Muscle layer of colon (tissue), 2 donors: Measurements from ENCODE around the gene DUSP18.

Experiments used
- H3K27ac ChIP-seq: one replicate; pipeline ENCODE4 v1.7.0; 2013; ENCODE audit warnings: low read depth, mild to moderate bottlenecking, low read length, moderate library complexity
- H3K27me3 ChIP-seq, 2 donors: one replicate each; pipeline ENCODE4 v1.7.0; 2013; ENCODE audit warnings: low read length in 2 of 2, mild to moderate bottlenecking in 2 of 2; ENCODE audit not compliant: insufficient read depth in 2 of 2, control insufficient read depth in 1 of 2
- H3K36me3 ChIP-seq: one replicate; pipeline ENCODE4 v1.7.0; 2013; ENCODE audit warnings: mild to moderate bottlenecking, low read length; ENCODE audit not compliant: insufficient read depth
- H3K4me1 ChIP-seq: one replicate; pipeline ENCODE4 v1.7.0; 2013; ENCODE audit warnings: mild to moderate bottlenecking, low read length; ENCODE audit not compliant: insufficient read depth
- H3K4me3 ChIP-seq, 2 donors: one replicate each; pipeline ENCODE4 v1.7.0; 2013; ENCODE audit warnings: low read length in 2 of 2, low read depth in 1 of 2, mild to moderate bottlenecking in 1 of 2, moderate library complexity in 1 of 2
- H3K9ac ChIP-seq: one replicate; pipeline ENCODE4 v1.7.0; 2013; ENCODE audit warnings: low read length
- H3K9me3 ChIP-seq: one replicate; pipeline ENCODE4 v1.7.0; 2013; ENCODE audit warnings: mild to moderate bottlenecking, low read length
- donor health status: abdominal sarcoma.
- donor health status: Adenocarcinoma of cecum.

The DUSP18 gene

DNA sequence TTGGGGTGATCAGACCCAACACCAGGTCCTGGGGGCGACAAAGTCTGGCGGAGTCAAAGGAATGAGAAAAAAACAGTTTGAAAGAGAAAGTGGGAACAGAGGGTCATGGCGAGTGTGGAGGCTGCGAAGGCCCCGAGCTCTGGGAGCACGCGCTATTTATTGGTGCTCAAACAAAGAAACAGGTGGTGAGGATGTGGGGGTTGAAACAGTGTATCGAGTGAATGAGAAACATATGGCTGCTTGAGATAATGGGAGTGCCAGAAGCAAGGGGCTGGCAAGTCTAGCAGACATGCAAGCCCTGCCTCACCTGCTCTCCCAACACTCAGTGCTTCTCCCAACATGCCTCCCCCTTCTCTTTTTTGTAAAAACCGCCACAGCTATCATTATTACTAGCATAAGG, 7.8 kb upstream of the DUSP18 start:
- peaks cover under 1% of the 10 kb centered on the region for H3K4me1 ChIP-seq
- no peak overlapping the region for H3K9ac ChIP-seq
- H3K27me3 ChIP-seq: no peaks in the 10 kb centered on the region
- no peaks in the 10 kb centered on the region for H3K9me3 ChIP-seq
- H3K27ac ChIP-seq: no peak overlapping the region
- no peak overlapping the region for H3K4me3 ChIP-seq
- no peaks in the 10 kb centered on the region for H3K36me3 ChIP-seq

DNA sequence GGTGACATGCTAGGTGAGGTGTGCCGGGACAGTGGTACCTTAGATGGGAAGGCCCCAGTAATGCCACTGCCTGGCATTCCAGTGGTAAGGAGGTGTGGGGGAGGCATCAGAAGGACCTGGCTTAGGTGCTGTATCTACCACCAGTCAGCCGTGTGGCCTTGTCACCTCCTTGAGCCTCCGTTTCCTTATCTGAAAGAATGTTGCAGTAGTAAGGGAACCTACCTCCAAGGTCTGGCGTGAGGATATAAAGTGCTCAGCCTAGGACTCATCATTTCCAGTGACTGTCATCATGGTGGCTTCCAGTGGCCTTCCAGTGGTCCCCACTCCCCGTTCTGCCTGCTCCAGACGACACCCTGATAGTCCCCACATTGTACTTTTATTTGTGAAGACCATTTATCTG, 6.8 kb upstream of the DUSP18 start:
- no peaks in the 10 kb centered on the region for H3K4me1 ChIP-seq
- no peak overlapping the region for H3K27ac ChIP-seq
- H3K4me3 ChIP-seq: no peak overlapping the region
- no peaks in the 10 kb centered on the region for H3K9me3 ChIP-seq
- H3K36me3 ChIP-seq: no peaks in the 10 kb centered on the region
- no peaks in the 10 kb centered on the region for H3K27me3 ChIP-seq
- no peak overlapping the region for H3K9ac ChIP-seq

DNA sequence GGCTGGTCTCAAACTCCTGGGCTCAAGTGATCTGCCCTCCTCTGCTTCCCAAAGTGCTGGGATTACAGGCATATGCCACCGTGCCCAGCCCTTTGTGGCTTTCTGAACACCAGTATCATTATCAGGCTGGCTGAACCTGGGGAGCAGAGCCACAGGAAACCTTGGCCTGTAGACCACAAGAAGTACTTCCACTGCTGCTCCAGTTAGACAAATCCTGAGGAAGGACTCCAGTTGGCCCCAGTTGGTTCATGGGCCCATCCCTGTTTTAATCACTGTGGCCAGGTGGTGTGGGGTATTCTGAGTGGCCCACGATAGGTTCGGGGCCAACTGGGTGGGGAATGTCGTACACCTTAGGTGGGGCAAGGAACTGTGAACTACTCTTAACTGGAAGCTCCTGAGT, 5.5 kb upstream of the DUSP18 start:
- H3K9ac ChIP-seq: no peak overlapping the region
- no peak overlapping the region for H3K27ac ChIP-seq
- no peaks in the 10 kb centered on the region for H3K27me3 ChIP-seq
- no peaks in the 10 kb centered on the region for H3K36me3 ChIP-seq
- no peaks in the 10 kb centered on the region for H3K9me3 ChIP-seq
- H3K4me3 ChIP-seq: no peak overlapping the region
- H3K4me1 ChIP-seq: peaks cover 6% of the 10 kb centered on the region

DNA sequence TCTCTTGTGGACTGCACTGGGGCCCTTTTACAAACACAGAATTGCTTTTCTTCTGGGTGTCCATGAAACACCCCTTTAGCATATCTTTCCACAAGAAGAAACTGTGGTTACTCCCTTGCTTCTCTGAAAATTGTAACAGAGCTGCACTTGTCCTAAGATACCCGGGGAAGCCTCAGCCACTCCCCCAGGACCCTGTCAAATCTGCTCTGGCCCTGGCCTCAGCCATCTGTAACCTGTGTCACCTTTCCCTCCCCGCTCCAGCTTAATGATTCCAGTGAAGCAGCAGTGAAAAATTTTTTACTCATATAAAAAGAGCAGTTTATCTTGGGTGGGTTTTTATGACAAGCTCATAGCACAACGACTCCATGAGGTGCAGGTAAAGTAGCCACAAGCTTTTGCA, 3.4 kb upstream of the DUSP18 start:
- Histone ChIP-seq H3K4me1 (peaks cover 13% of the 10 kb centered on the region), H3K9ac (no peak overlapping the region), H3K4me3 (no peak overlapping the region), H3K27ac (no peak overlapping the region), H3K9me3 (no peaks in the 10 kb centered on the region), H3K27me3 (no peaks in the 10 kb centered on the region), H3K36me3 (no peaks in the 10 kb centered on the region)

DNA sequence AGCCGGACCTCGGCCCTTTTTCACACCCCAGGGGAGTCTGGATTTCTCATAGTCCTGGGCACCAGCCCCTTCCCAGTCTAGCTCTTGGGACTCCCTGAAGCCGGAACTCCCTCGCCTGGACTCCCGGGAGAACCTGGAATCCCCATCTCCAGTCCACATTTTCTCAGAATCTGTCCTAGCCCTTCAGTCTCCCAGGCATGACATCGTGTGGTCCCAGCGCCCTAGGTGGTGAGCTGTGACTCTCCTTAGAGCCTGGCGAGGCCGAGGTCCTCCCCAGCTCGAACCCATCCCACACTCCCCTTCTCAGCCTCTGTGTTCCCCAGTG, 673 bp upstream of the DUSP18 start:
- no peaks in the 10 kb centered on the region for H3K27me3 ChIP-seq
- H3K36me3 ChIP-seq: peaks cover 8% of the 10 kb centered on the region
- peaks cover 13% of the 10 kb centered on the region for H3K4me1 ChIP-seq
- peak overlapping the region; percentile 68 for H3K27ac ChIP-seq
- peak overlapping the region; percentile 92 to 96 for H3K4me3 ChIP-seq
- no peaks in the 10 kb centered on the region for H3K9me3 ChIP-seq
- peak overlapping the region; percentile 67 for H3K9ac ChIP-seq

DNA sequence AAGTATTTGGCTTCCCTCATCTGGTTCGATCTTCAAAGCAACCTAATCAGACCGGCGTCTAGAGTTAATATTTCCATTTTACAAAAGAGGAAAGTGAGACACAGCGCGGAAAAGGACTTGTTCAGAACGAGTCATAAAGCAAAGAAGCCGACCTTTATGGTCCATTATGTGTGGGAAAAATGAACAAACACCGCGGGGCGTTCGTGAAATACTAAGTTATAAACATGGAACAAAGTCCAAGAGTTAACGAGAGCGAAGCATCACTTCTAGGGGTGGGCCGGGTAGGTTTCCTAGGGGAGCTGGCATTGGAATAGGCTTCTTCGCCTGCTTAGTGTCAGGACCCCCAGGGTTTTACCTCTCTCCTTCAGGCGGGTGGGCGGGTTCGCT, 575 bp downstream of the DUSP18 start:
- H3K4me1 ChIP-seq: peaks cover 13% of the 10 kb centered on the region
- H3K27ac ChIP-seq: peak overlapping the region; percentile 56
- peaks cover 17% of the 10 kb centered on the region for H3K36me3 ChIP-seq
- H3K9me3 ChIP-seq: no peaks in the 10 kb centered on the region
- H3K9ac ChIP-seq: peak overlapping the region; percentile 75
- peak overlapping the region; percentile 92 to 96 for H3K4me3 ChIP-seq
- H3K27me3 ChIP-seq: no peaks in the 10 kb centered on the region

DNA sequence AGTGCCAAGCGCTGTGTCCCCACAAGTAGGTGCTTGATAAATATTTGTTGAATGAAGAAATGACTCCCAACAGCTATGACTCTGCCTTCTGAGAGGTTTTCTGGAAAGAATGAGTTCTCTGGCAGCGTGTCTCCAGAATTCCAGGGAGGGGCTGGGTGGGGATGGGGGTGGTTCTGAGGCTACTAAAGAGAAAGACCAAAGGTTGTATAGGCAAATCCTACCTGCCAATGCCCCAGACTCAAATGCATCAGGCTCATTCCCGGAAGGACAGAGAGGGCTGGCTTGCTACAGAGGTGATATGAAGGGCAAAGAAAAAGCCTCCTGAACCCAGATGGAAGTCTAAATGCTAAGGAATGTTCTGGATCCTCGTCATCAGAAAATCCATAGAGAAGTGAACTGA, 1.9 kb downstream of the DUSP18 start:
- H3K9ac ChIP-seq: no peak overlapping the region
- H3K4me3 ChIP-seq: no peak overlapping the region
- H3K27ac ChIP-seq: no peak overlapping the region

DNA sequence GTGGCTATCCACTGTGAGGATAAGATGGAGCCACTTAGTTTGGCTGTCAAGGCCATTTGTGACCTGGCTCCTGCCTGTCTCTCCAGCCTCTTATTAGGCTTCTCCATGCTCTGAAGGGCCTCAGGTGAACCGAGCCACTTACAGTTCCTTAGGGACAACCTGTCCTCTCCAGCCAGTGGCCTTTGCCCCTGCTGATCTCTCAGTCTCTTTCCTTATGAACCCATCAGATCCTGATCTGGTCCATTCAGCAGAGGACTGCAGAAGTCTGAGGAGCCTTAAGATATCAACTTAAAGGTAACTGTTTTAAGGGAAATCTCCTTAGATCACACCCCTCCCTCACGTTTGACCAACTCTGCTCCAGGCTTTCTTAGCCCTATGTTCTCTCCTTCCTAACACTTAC, 2.4 kb downstream of the DUSP18 start:
- no peak overlapping the region for H3K4me3 ChIP-seq

More for the DNA sequence above, 1.9 kb downstream of the DUSP18 start:
- Histone ChIP-seq H3K9me3 (no peaks in the 10 kb centered on the region), H3K36me3 (peaks cover 17% of the 10 kb centered on the region), H3K4me1 (peaks cover 13% of the 10 kb centered on the region), H3K27me3 (no peaks in the 10 kb centered on the region)

DNA sequence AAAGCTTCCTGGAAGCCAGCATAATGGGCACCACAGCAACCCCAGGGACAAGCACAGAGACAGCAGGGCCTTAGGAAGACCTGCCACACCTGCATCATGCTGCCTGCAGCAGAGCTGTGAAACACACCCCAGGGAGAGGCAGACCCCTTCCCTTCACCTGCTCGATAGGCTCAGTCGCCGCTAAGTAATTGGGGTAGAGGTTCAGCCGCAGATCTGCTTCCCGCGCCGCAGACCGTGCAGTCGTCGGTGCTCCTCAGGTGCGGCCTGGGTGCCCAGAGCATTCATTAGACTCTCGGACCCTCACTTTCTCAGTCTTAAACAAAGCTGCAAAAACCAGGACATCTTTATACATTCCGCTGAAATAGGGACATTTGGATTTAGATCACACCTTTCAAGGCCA, 2.9 kb downstream of the DUSP18 start:
- Histone ChIP-seq H3K27me3 (no peaks in the 10 kb centered on the region), H3K4me1 (peaks cover 13% of the 10 kb centered on the region), H3K9me3 (no peaks in the 10 kb centered on the region), H3K27ac (no peak overlapping the region), H3K4me3 (no peak overlapping the region), H3K9ac (no peak overlapping the region), H3K36me3 (peaks cover 17% of the 10 kb centered on the region)

More for the DNA sequence above, 2.4 kb downstream of the DUSP18 start:
- H3K27ac ChIP-seq: no peak overlapping the region
- no peaks in the 10 kb centered on the region for H3K27me3 ChIP-seq
- no peaks in the 10 kb centered on the region for H3K9me3 ChIP-seq
- H3K36me3 ChIP-seq: peaks cover 17% of the 10 kb centered on the region
- H3K9ac ChIP-seq: no peak overlapping the region
- H3K4me1 ChIP-seq: peaks cover 13% of the 10 kb centered on the region

DNA sequence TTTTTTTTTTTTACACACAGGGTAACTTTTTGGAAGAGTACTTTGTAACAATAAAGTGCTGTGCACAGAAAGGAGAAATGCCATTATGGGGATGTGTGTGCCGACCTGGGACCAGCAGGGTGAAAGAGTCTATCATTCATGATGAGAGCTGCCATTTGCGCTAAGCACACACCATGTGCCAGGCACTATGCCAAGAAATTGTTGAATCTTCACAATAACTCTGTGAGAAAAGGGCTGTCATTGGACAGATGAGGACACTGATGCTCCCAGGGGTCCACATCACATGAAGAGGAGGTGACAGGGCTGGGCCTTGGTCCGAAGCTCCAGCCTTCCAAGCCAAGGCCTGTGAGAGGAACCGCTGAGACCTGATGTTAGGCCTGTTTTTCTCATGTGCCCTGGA, 5.6 kb downstream of the DUSP18 start:
- H3K36me3 ChIP-seq: peaks cover 17% of the 10 kb centered on the region
- H3K27ac ChIP-seq: no peak overlapping the region
- no peaks in the 10 kb centered on the region for H3K27me3 ChIP-seq
- H3K4me1 ChIP-seq: peaks cover 6% of the 10 kb centered on the region
- no peak overlapping the region for H3K4me3 ChIP-seq
- H3K9me3 ChIP-seq: no peaks in the 10 kb centered on the region
- no peak overlapping the region for H3K9ac ChIP-seq

DNA sequence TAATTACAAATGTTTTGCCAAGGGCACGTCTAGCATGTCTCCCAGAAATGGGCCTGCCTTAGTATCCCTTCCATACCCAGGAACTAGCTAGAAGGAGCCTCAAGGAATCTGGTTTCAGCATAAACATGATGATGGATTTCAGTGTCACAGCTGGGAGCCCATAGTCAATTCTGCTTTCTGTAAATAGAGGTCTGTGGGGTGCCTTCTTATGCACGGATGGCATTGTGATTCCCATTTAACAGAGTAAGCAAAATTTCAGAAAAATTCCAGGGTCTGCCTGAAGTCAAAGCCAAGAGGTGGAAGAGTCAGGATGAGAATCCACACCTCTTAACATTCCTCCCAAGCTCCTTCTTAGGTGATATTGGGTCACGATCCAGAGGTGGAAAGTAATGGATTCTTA, 12.1 kb downstream of the DUSP18 start:
- Histone ChIP-seq H3K9ac (no peak overlapping the region), H3K27me3 (no peaks in the 10 kb centered on the region), H3K4me3 (no peak overlapping the region), H3K36me3 (no peaks in the 10 kb centered on the region), H3K4me1 (no peaks in the 10 kb centered on the region), H3K27ac (no peak overlapping the region), H3K9me3 (no peaks in the 10 kb centered on the region)

DNA sequence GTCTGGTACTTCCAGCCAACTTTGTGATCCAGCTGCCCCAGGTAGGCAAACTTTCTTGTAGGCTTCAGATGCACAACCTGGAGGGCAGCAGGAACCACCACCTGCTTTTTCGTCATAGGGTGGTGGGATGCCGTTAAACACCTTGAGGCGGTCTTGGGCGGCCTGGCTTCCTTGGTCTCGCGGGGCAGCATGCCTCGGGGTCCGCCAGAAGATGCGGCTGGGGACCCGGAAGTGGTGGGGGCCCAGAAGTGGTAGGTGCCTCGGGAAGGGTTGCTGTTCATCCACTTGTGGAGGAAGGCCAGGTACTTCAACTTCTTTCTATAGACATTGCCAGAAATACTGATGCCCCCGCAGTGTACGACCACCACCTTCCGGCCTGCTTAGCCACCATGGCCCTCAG, 13.3 kb downstream of the DUSP18 start:
- no peak overlapping the region for H3K9ac ChIP-seq
- no peaks in the 10 kb centered on the region for H3K4me1 ChIP-seq
- H3K27ac ChIP-seq: no peak overlapping the region
- no peaks in the 10 kb centered on the region for H3K27me3 ChIP-seq
- H3K36me3 ChIP-seq: no peaks in the 10 kb centered on the region
- H3K9me3 ChIP-seq: no peaks in the 10 kb centered on the region
- no peak overlapping the region for H3K4me3 ChIP-seq
